ENCODE results near the gene B4GALT6.

GRCh38 chr18:31721601-31722000 is 37.2 kb upstream of the B4GALT6 start:
- TF ChIP-seq EZH2 (conservative IDR thresholded peaks at IDR 0.05; ENCODE audit: low read depth, low read length) (no peak), ATF6 (CRISPR knock-in tag; conservative IDR thresholded peaks at IDR 0.05) (no peak), NCOR1 (IDR thresholded peaks at IDR 0.05; ENCODE audit: borderline replicate concordance, low read length) (no peak), KDM5A (IDR thresholded peaks at IDR 0.05; ENCODE audit: borderline replicate concordance, low read length) (no peak), HDAC1 (CRISPR knock-in tag; IDR thresholded peaks at IDR 0.05) (no peak), KDM5B (CRISPR knock-in tag; IDR thresholded peaks at IDR 0.05; ENCODE audit: borderline replicate concordance) (no peak), HMG20A (CRISPR knock-in tag; IDR thresholded peaks at IDR 0.05; ENCODE audit: borderline replicate concordance) (no peak), ZNF3 (CRISPR knock-in tag; IDR thresholded peaks at IDR 0.05) (no peak), ZHX1 (CRISPR knock-in tag; IDR thresholded peaks at IDR 0.05; ENCODE audit: low read depth) (no peak)

All from HepG2 (cell line).